Endothelial cell (in vitro differentiated cells): ENCODE data around the gene NFKBIE. TPM values are rescaled to one million over a fixed set of nuclear protein-coding genes. Genes with fewer than 3 reads are reported as not detected.

Source experiments
- DNase-seq: peaks from one replicate; pipeline ENCODE4 v3.0.0; 2021; ENCODE audit warnings: low spot score
- H3K27ac Mint-ChIP-seq: one replicate; pipeline ENCODE4 v1.8.0; 2021; ENCODE audit warnings: mixed read lengths, inconsistent platforms; ENCODE audit not compliant: unreplicated experiment
- H3K27me3 Mint-ChIP-seq: one replicate; pipeline ENCODE4 v1.8.0; 2021; ENCODE audit warnings: mild to moderate bottlenecking, moderate library complexity, mixed read lengths, inconsistent platforms; ENCODE audit not compliant: unreplicated experiment
- H3K36me3 Mint-ChIP-seq: one replicate; pipeline ENCODE4 v1.8.0; 2021; ENCODE audit warnings: mild to moderate bottlenecking, low read depth, mixed read lengths, inconsistent platforms; ENCODE audit not compliant: unreplicated experiment
- H3K4me1 Mint-ChIP-seq: one replicate; pipeline ENCODE4 v1.8.0; 2021; ENCODE audit warnings: mild to moderate bottlenecking, mixed read lengths, inconsistent platforms; ENCODE audit not compliant: unreplicated experiment
- H3K4me3 Mint-ChIP-seq: one replicate; pipeline ENCODE4 v1.8.0; 2021; ENCODE audit warnings: mild to moderate bottlenecking, mixed read lengths, inconsistent platforms; ENCODE audit not compliant: unreplicated experiment
- H3K9me3 Mint-ChIP-seq: one replicate; pipeline ENCODE4 v1.8.0; 2021; ENCODE audit warnings: mixed read lengths, inconsistent platforms; ENCODE audit not compliant: unreplicated experiment
- CTCF ChIP-seq: fragments of 200-600 bp; sonication (generic); IDR thresholded peaks from one replicate; pipeline ENCODE4 v1.5.0; 2021; ENCODE audit warnings: antibody characterized with exemption; ENCODE audit not compliant: unreplicated experiment
- total RNA-seq: library from RNA; stranded (reverse); fragmentation: NEBNext Ultra II Directional; extraction: Animal tissue kit (Norgen Biotek cat#: 25700); gene quantifications from one replicate; pipeline ENCODE4 v1.2.1, GENCODE V29; 2021; ENCODE audit not compliant: unreplicated experiment

The NFKBIE gene
- total RNA-seq, 1 donor from 2014 or later, result 16.7 TPM

GRCh38 chr6:44277763-44278162 is 12.4 kb upstream of the NFKBIE start:
- Mint-ChIP-seq H3K27me3 (peaks cover 18% of the 10 kb centered on the region), H3K4me1 (no peaks in the 10 kb centered on the region), H3K9me3 (no peaks in the 10 kb centered on the region), H3K27ac (no peak overlapping the region), H3K4me3 (no peak overlapping the region), H3K36me3 (peaks cover 2% of the 10 kb centered on the region)
- no peak for TF ChIP-seq CTCF
- DNase-seq, result no peak

GRCh38 chr6:44276667-44277640 is 11.6 kb upstream of the NFKBIE start:
- TF ChIP-seq CTCF, result no peak
- Mint-ChIP-seq H3K27ac (no peak overlapping the region), H3K27me3 (peaks cover 18% of the 10 kb centered on the region)

GRCh38 chr6:44275749-44276648 is 10.6 kb upstream of the NFKBIE start:
- Mint-ChIP-seq H3K27ac (no peak overlapping the region), H3K36me3 (peaks cover 5% of the 10 kb centered on the region), H3K27me3 (peaks cover 21% of the 10 kb centered on the region), H3K4me3 (no peak overlapping the region), H3K4me1 (peaks cover 3% of the 10 kb centered on the region), H3K9me3 (no peaks in the 10 kb centered on the region)
- no peak for DNase-seq
- TF ChIP-seq CTCF, result no peak

More at GRCh38 chr6:44276667-44277640, 11.6 kb upstream of the NFKBIE start:
- Mint-ChIP-seq H3K4me3 (no peak overlapping the region), H3K9me3 (no peaks in the 10 kb centered on the region), H3K36me3 (peaks cover 5% of the 10 kb centered on the region), H3K4me1 (no peaks in the 10 kb centered on the region)
- no peak for DNase-seq

GRCh38 chr6:44275271-44275748 is 10.0 kb upstream of the NFKBIE start:
- Mint-ChIP-seq H3K4me3 (no peak overlapping the region), H3K4me1 (peaks cover 3% of the 10 kb centered on the region), H3K36me3 (peaks cover 5% of the 10 kb centered on the region), H3K27me3 (peaks cover 21% of the 10 kb centered on the region), H3K27ac (no peak overlapping the region), H3K9me3 (no peaks in the 10 kb centered on the region)
- DNase-seq, result no peak
- TF ChIP-seq CTCF, result no peak
